ENCODE results near the gene NUMBL. TPM values are rescaled to one million over a fixed set of nuclear protein-coding genes. Genes with fewer than 3 reads are reported as not detected.
"Not testable (repeated sequence)": the region's sequence is repeated elsewhere in the genome, so short reads cannot be mapped to it uniquely, and the experiment has no call there.

The NUMBL gene
- total and polyA plus RNA-seq, 2 experiments from 2014 or later = 13.8 to 21.7 TPM

- H3K27ac ChIP-seq = no peak overlapping the region
- H3K4me1 ChIP-seq (ENCODE audit: low read depth) = no peaks in the 10 kb centered on the region
- DNase-seq (ENCODE audit: low read depth in 1 of 2, low spot score in 1 of 2) = no peak
- no peak overlapping the region for H3K4me3 ChIP-seq
- H3K9me3 ChIP-seq (ENCODE audit: low read depth) = no peaks in the 10 kb centered on the region
- no peak for TF ChIP-seq CTCF (IDR thresholded peaks at IDR 0.05; ENCODE audit: low read depth, low read length)
- no peaks in the 10 kb centered on the region for H3K27me3 ChIP-seq
- H3K36me3 ChIP-seq = peaks cover 40% of the 10 kb centered on the region
Measured at GRCh38 chr19:40733149-40733548, 42.7 kb upstream of the NUMBL start.

DNA sequence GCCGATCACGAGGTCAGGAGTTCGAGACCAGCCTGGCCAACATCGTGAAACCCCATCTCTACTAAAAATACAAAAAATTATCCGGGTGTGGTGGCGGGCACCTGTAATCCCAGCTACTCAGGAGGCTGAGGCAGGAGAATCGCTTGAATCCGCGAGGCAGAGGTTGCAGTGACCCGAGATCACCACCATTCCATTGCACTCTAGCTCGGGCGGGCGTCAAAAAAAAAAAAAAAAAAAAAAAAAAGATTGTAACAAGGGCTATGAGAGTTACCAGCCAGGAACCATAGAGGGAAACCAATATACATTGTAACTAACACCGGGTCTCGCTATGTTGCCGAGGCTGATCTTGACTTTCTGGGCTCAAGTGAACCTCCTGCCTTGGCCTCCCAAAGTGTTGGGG is 41.9 kb upstream of the NUMBL start:
- H3K36me3 ChIP-seq = peaks cover 40% of the 10 kb centered on the region
- not testable (repeated sequence) for H3K9me3 ChIP-seq (ENCODE audit: low read depth); H3K27me3 ChIP-seq; DNase-seq (ENCODE audit: low read depth in 1 of 2, low spot score in 1 of 2); H3K4me1 ChIP-seq (ENCODE audit: low read depth); H3K27ac ChIP-seq; H3K4me3 ChIP-seq

DNA sequence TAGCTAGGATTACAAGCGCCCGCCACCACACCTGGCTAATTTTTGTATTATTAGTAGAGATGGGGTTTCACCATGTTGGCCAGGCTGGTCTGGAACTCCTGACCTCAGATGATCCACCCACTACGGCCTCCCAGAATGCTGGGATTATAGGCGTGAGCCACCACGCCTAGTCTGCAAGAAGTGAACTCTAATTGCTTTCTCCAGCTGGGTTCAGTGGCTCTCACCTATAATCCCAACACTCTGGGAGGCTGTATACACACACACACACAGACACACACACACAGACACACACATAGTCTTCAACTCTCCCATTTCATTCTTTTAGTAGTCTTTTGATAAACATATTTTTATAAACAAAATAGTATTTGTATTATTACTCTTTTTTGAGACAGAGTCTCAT is 39.6 kb upstream of the NUMBL start:
- peaks cover 34% of the 10 kb centered on the region for H3K36me3 ChIP-seq
- H3K9me3 ChIP-seq (ENCODE audit: low read depth); H3K27ac ChIP-seq: not testable (repeated sequence)

GRCh38 chr19:40726279-40726678 is 35.8 kb upstream of the NUMBL start:
- Histone ChIP-seq H3K4me1 (ENCODE audit: low read depth) (no peaks in the 10 kb centered on the region), H3K27me3 (no peaks in the 10 kb centered on the region), H3K9me3 (ENCODE audit: low read depth) (no peaks in the 10 kb centered on the region), H3K4me3 (no peak overlapping the region), H3K36me3 (peaks cover 21% of the 10 kb centered on the region), H3K27ac (no peak overlapping the region)
- no peak for DNase-seq (ENCODE audit: low read depth in 1 of 2, low spot score in 1 of 2)
- TF ChIP-seq CTCF (IDR thresholded peaks at IDR 0.05; ENCODE audit: low read depth, low read length) = no peak

More for the DNA sequence above, 39.6 kb upstream of the NUMBL start:
- DNase-seq (ENCODE audit: low read depth in 1 of 2, low spot score in 1 of 2); H3K4me3 ChIP-seq; H3K27me3 ChIP-seq; H3K4me1 ChIP-seq (ENCODE audit: low read depth): not testable (repeated sequence)

GRCh38 chr19:40724855-40725254 is 34.4 kb upstream of the NUMBL start:
- no peak for TF ChIP-seq CTCF (IDR thresholded peaks at IDR 0.05; ENCODE audit: low read depth, low read length)
- Histone ChIP-seq H3K36me3 (peaks cover 8% of the 10 kb centered on the region), H3K4me3 (no peak overlapping the region), H3K27ac (no peak overlapping the region), H3K27me3 (no peaks in the 10 kb centered on the region), H3K9me3 (ENCODE audit: low read depth) (no peaks in the 10 kb centered on the region), H3K4me1 (ENCODE audit: low read depth) (no peaks in the 10 kb centered on the region)
- no peak for DNase-seq (ENCODE audit: low read depth in 1 of 2, low spot score in 1 of 2)

DNA sequence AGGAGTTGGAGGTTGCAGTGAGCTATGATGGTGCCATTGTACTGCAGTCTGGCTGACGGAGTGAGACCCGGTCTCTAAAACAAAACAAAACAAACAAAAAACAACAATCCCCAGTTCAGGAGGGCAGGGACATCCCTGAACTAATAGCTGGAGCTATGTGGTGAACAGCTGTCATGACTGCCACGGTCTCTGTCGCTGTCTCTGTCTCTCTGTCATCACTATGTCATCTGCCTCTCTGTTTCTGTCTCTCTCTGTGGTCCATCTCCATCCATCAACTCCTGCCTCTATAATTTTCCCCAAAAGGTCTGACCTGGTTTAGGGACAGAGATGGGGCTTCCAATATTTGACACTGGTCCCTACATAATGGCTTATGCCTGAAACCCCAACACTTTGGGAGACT is 33.9 kb upstream of the NUMBL start:
- Histone ChIP-seq H3K36me3 (peaks cover 6% of the 10 kb centered on the region), H3K9me3 (ENCODE audit: low read depth) (no peaks in the 10 kb centered on the region), H3K4me3 (no peak overlapping the region), H3K27ac (no peak overlapping the region), H3K27me3 (no peaks in the 10 kb centered on the region), H3K4me1 (ENCODE audit: low read depth) (peaks cover 3% of the 10 kb centered on the region)
- no peak for TF ChIP-seq CTCF (IDR thresholded peaks at IDR 0.05; ENCODE audit: low read depth, low read length)
- no peak for DNase-seq (ENCODE audit: low read depth in 1 of 2, low spot score in 1 of 2)

DNA sequence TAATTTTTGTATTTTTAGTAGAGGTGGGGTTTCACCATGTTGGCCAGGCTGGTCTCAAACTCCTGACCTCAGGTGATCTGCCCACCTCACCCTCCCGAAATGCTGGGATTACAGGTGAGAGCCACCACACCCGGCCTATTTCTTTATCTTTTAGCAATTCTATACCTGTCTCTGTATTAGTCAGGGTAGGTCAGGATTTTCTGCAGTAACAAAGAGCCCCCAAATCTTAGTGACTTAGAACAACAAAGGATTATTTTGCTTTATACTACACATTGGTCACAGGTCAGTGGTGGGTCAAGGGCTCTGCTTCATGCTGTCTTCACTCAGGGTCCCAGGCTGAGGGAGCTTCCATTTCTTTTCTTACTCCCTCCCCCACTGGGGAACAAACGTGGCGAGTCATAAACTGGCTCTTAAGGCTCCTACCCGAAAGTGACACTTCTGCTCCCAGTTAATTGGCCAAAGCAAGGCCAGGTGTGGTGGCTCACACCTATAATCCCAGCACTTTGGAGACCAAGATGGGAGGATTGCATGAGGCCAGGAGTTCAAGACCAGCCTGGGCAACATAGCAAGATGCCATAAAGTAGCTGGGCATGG is 33.3 kb upstream of the NUMBL start:
- H3K36me3 ChIP-seq = peaks cover 6% of the 10 kb centered on the region

More for the DNA sequence above, 33.3 kb upstream of the NUMBL start:
- H3K4me1 ChIP-seq (ENCODE audit: low read depth) = peaks cover 3% of the 10 kb centered on the region
- no peak for TF ChIP-seq CTCF (IDR thresholded peaks at IDR 0.05; ENCODE audit: low read depth, low read length)
- DNase-seq (ENCODE audit: low read depth in 1 of 2, low spot score in 1 of 2) = no peak
- H3K4me3 ChIP-seq = no peak overlapping the region
- no peaks in the 10 kb centered on the region for H3K27me3 ChIP-seq
- H3K27ac ChIP-seq = no peak overlapping the region
- no peaks in the 10 kb centered on the region for H3K9me3 ChIP-seq (ENCODE audit: low read depth)
